OCI-LY7 (cell line): ENCODE data around the gene APOL3.

Experiments used
- CTCF ChIP-seq: fragments of 200-600 bp; sonication (generic); conservative IDR thresholded peaks from 2 replicates; pipeline ENCODE4 v1.5.1; 2014; ENCODE audit warnings: mild to moderate bottlenecking, antibody characterized with exemption, low read length, moderate library complexity, mixed read lengths
- EZH2phosphoT487 ChIP-seq: fragments of 200-600 bp; sonication (generic); IDR thresholded peaks from 2 replicates; pipeline ENCODE4 v1.6.1; 2018; ENCODE audit warnings: low read depth, borderline replicate concordance, mild to moderate bottlenecking, mixed run types, antibody characterized with exemption, low read length, moderate library complexity, mixed read lengths

- TF ChIP-seq CTCF = no peak
- TF ChIP-seq EZH2phosphoT487 = no peak
These were observed 44.1 kb upstream of the APOL3 start for GRCh38 chr22:36204632-36205015.
